Common myeloid progenitor, CD34-positive (primary cell): ENCODE data around the gene TNPO3.

Source experiments
- CTCF ChIA-PET: fragments of 350-600 bp; sonication (Branson Sonifier 250); formaldehyde crosslinking; loops from one replicate; lab custom pipeline; 2021; ENCODE audit warnings: antibody characterized with exemption; lab: Charles Lee
- POLR2A ChIA-PET: fragments of 350-600 bp; sonication (Branson Sonifier 250); formaldehyde crosslinking; loops from one replicate; lab custom pipeline; 2021; ENCODE audit warnings: antibody characterized with exemption; lab: Charles Lee
- DNase-seq, 3 donors: peaks; one replicate each; pipeline versions ENCODE4 v3.0.0 to v3.0.0-alpha.2; 2013
- H3K27ac ChIP-seq, 2 experiments: 1 replicate in 1 of 2; 2 replicates in 1 of 2; pipeline ENCODE4 v1.7.0; 2013; ENCODE audit warnings: inconsistent platforms in 2 of 2, low read length in 2 of 2, mild to moderate bottlenecking in 2 of 2, low read depth in 1 of 2, moderate library complexity in 1 of 2; ENCODE audit not compliant: severe bottlenecking in 2 of 2, insufficient read depth in 1 of 2, poor library complexity in 1 of 2
- H3K27me3 ChIP-seq, 5 experiments: replicated peaks in 2 of 5; 1 replicate in 3 of 5; 2 replicates in 2 of 5; pipeline versions ENCODE4 v1.6.1 to v1.7.0; 2013; ENCODE audit warnings: low read length in 4 of 5, mild to moderate bottlenecking in 2 of 5, moderate library complexity in 2 of 5, inconsistent platforms in 1 of 5; ENCODE audit not compliant: insufficient read depth in 5 of 5, control insufficient read depth in 4 of 5
- H3K36me3 ChIP-seq, 4 experiments: 1 replicate in 2 of 4; 2 replicates in 2 of 4; pipeline versions ENCODE4 v1.6.1 to v1.7.0; 2013; ENCODE audit warnings: low read length in 3 of 4, control low read depth in 1 of 4, mild to moderate bottlenecking in 1 of 4; ENCODE audit not compliant: control insufficient read depth in 4 of 4, insufficient read depth in 4 of 4
- H3K4me1 ChIP-seq, 4 experiments: 1 replicate in 3 of 4; 2 replicates in 1 of 4; pipeline versions ENCODE4 v1.6.1 to v1.7.1; 2013; ENCODE audit warnings: low read length in 3 of 4, mild to moderate bottlenecking in 3 of 4, control low read depth in 1 of 4, inconsistent platforms in 1 of 4, moderate library complexity in 1 of 4; ENCODE audit not compliant: control insufficient read depth in 4 of 4, insufficient read depth in 4 of 4; ENCODE audit errors: control extremely low read depth in 1 of 4
- H3K4me3 ChIP-seq, 7 experiments: 1 replicate in 4 of 7; 2 replicates in 3 of 7; pipeline versions ENCODE4 v1.5.1 to v1.7.0; 2013; ENCODE audit warnings: mild to moderate bottlenecking in 7 of 7, low read length in 6 of 7, moderate library complexity in 6 of 7, inconsistent platforms in 2 of 7, low read depth in 2 of 7, control low read depth in 1 of 7; ENCODE audit not compliant: insufficient read depth in 4 of 7, control insufficient read depth in 1 of 7; ENCODE audit errors: extremely low read depth in 1 of 7
- H3K9me3 ChIP-seq, 5 experiments: 1 replicate in 4 of 5; 2 replicates in 1 of 5; pipeline versions ENCODE4 v1.6.1 to v1.7.1; 2013; ENCODE audit warnings: low read length in 4 of 5, mild to moderate bottlenecking in 2 of 5, inconsistent platforms in 1 of 5, low read depth in 1 of 5, moderate library complexity in 1 of 5; ENCODE audit not compliant: control insufficient read depth in 4 of 5, insufficient read depth in 2 of 5; ENCODE audit errors: control extremely low read depth in 1 of 5
- WGBS: methylation state at CpG from one replicate; pipeline ENCODE4 v1.1.5; 2013; ENCODE audit not compliant: insufficient coverage; 5-methylcytosine and 5-hydroxymethylcytosine counted together

Gene TNPO3

GRCh38 chr7:129083525-129083924 is 28.6 kb upstream of the TNPO3 start:
- POLR2A ChIA-PET, result interaction anchor here (0.9 to 1.1 kb wide), 2 partner anchors 13 to 29 kb away, joined by 3 to 5 read pairs; partner anchors contain the start of gene TNPO3
- Histone ChIP-seq H3K4me3 (no peak overlapping the region), H3K27ac (no peak overlapping the region), H3K4me1 (peaks cover 0 to 2% (median 0%) of the 10 kb centered on the region in 4 experiments), H3K9me3 (no peaks in the 10 kb centered on the region), H3K36me3 (no peaks in the 10 kb centered on the region), H3K27me3 (no peaks in the 10 kb centered on the region)
- CTCF ChIA-PET, result interaction anchor here (1.0 to 1.2 kb wide), 3 partner anchors 9 to 19 kb away, joined by 4 read pairs; no protein-coding TSS in a partner anchor
- 90% methylated on average over 5 of the region's 5 CpGs for WGBS
- no peak for DNase-seq

- ChIA-PET POLR2A (no interaction called here), CTCF (interaction anchor here (3.3 kb wide), 1 partner anchor 11 kb away, joined by 18 read pairs; no protein-coding TSS in a partner anchor)
- 100% methylated on average over 2 of the region's 2 CpGs for WGBS
- no peaks in the 10 kb centered on the region for H3K36me3 ChIP-seq
- no peak overlapping the region for H3K27ac ChIP-seq
- H3K27me3 ChIP-seq, result no peaks in the 10 kb centered on the region
- peaks cover 0 to 3% (median under 1%) of the 10 kb centered on the region in 4 experiments for H3K4me1 ChIP-seq
- H3K9me3 ChIP-seq, result no peaks in the 10 kb centered on the region
- DNase-seq, result no peak
- H3K4me3 ChIP-seq, result no peak overlapping the region
Measured at GRCh38 chr7:129078455-129078854, 23.5 kb upstream of the TNPO3 start.

GRCh38 chr7:129076886-129077285 is 22.0 kb upstream of the TNPO3 start:
- ChIA-PET CTCF (interaction anchor here (0.8 to 1.3 kb wide), 2 partner anchors 13 to 15 kb away, joined by 3 to 5 read pairs; no protein-coding TSS in a partner anchor), POLR2A (no interaction called here)
- Histone ChIP-seq H3K27me3 (no peaks in the 10 kb centered on the region), H3K27ac (no peak overlapping the region), H3K36me3 (no peaks in the 10 kb centered on the region), H3K4me3 (no peak overlapping the region), H3K9me3 (no peaks in the 10 kb centered on the region), H3K4me1 (peaks cover 2 to 17% (median 8%) of the 10 kb centered on the region in 4 experiments)
- no peak for DNase-seq
- WGBS, result 90% methylated on average over 2 of the region's 2 CpGs

GRCh38 chr7:129074994-129075393 is 20.1 kb upstream of the TNPO3 start:
- H3K9me3 ChIP-seq, result no peaks in the 10 kb centered on the region
- no peak overlapping the region for H3K4me3 ChIP-seq
- H3K27ac ChIP-seq, result no peak overlapping the region
- H3K4me1 ChIP-seq, result peaks cover 0 to 18% (median 8%) of the 10 kb centered on the region in 4 experiments
- no peak for DNase-seq
- 100% methylated on average over 1 of the region's 2 CpGs for WGBS
- no peaks in the 10 kb centered on the region for H3K36me3 ChIP-seq
- H3K27me3 ChIP-seq, result peaks cover 0 to 2% (median 0%) of the 10 kb centered on the region in 5 experiments
- ChIA-PET CTCF (interaction anchor here (0.6 kb wide), 2 partner anchors 17 to 65 kb away, joined by 3 read pairs; no protein-coding TSS in a partner anchor), POLR2A (no interaction called here)

GRCh38 chr7:129074361-129074871 is 19.5 kb upstream of the TNPO3 start:
- H3K27me3 ChIP-seq, result peaks cover 0 to 2% (median 0%) of the 10 kb centered on the region in 5 experiments
- H3K4me1 ChIP-seq, result peaks cover 0 to 24% (median 12%) of the 10 kb centered on the region in 4 experiments
- no peak overlapping the region for H3K27ac ChIP-seq
- H3K36me3 ChIP-seq, result no peaks in the 10 kb centered on the region
- ChIA-PET CTCF (interaction anchor here (0.6 to 1.4 kb wide), 3 partner anchors 10 to 64 kb away, joined by 3 to 4 read pairs (median 3); no protein-coding TSS in a partner anchor), POLR2A (no interaction called here)
- no peaks in the 10 kb centered on the region for H3K9me3 ChIP-seq
- 100% methylated on average over 1 of the region's 1 CpG for WGBS
- DNase-seq, result no peak
- no peak overlapping the region for H3K4me3 ChIP-seq

GRCh38 chr7:129073738-129074137 is 18.8 kb upstream of the TNPO3 start:
- H3K36me3 ChIP-seq, result no peaks in the 10 kb centered on the region
- WGBS, result 100% methylated on average over 4 of the region's 4 CpGs
- DNase-seq, result no peak
- H3K27ac ChIP-seq, result no peak overlapping the region
- POLR2A ChIA-PET, result no interaction called here
- H3K4me3 ChIP-seq, result no peak overlapping the region
- peaks cover 0 to 30% (median 18%) of the 10 kb centered on the region in 4 experiments for H3K4me1 ChIP-seq
- no peaks in the 10 kb centered on the region for H3K9me3 ChIP-seq
- peaks cover 0 to 2% (median 0%) of the 10 kb centered on the region in 5 experiments for H3K27me3 ChIP-seq
- CTCF ChIA-PET, result interaction anchor here (1.2 to 1.4 kb wide), 2 partner anchors 10 to 14 kb away, joined by 3 to 4 read pairs; no protein-coding TSS in a partner anchor

- Histone ChIP-seq H3K4me3 (no peak overlapping the region), H3K9me3 (no peaks in the 10 kb centered on the region), H3K27ac (no peak overlapping the region), H3K36me3 (no peaks in the 10 kb centered on the region), H3K4me1 (peaks cover 0 to 35% (median 20%) of the 10 kb centered on the region in 4 experiments), H3K27me3 (peaks cover 0 to 2% (median 0%) of the 10 kb centered on the region in 5 experiments)
- ChIA-PET POLR2A (no interaction called here), CTCF (interaction anchor here (1.2 to 1.4 kb wide), 2 partner anchors 11 to 14 kb away, joined by 3 to 4 read pairs; no protein-coding TSS in a partner anchor)
- WGBS, result no CpG with 5 or more reads among the region's 1 CpG
- no peak for DNase-seq
Measured at GRCh38 chr7:129073204-129073603, 18.3 kb upstream of the TNPO3 start.
